HG03575 (cell line): ENCODE measurements around the gene FAM219B.

Experiments used
- ATAC-seq: cut with Tn5 transposase; IDR thresholded peaks from one replicate; pipeline ENCODE4 v1.9.1; 2021; ENCODE audit not compliant: unreplicated experiment, insufficient number of reproducible peaks, low FRiP score; ENCODE audit errors: extremely low read depth

The FAM219B gene

DNA sequence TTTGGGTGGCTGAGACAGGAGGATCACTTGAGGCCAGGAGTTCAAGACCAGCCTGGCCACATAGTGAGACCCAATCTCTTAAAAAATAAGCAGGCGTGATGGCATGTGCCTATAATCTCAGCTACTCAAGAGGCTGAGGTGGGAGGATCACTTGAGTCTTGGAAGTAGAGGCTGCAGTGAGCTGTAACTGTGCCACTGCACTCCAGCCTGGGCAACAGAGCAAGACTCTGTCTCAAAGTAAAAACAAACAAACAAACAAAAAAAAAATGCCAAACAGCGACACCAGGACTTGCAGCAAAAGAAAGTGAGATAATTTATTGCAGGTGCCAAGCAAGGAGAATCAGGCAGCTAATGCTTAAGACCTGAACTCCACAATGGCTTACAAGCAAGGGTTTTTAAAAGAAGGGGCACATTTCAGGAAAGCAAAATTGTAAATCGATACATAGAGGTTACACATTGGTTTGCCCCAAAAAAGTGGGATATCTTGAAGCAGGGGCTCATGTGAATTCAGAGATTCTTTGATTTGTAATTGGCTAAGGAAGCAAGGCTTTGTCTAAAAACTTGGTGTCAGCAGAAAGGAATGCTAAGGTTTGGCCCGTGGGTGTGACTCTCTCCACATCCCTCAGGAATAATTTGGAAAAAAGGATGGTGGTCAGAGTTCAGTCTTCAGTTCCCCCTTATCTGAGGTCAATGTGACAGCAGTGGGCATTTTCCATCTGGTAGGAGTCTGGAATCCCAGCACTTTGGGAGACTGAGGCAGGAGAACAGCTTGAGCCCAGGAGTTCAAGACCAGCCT lies 22.0 kb downstream of the FAM219B start:
- ATAC-seq, result no peak

DNA sequence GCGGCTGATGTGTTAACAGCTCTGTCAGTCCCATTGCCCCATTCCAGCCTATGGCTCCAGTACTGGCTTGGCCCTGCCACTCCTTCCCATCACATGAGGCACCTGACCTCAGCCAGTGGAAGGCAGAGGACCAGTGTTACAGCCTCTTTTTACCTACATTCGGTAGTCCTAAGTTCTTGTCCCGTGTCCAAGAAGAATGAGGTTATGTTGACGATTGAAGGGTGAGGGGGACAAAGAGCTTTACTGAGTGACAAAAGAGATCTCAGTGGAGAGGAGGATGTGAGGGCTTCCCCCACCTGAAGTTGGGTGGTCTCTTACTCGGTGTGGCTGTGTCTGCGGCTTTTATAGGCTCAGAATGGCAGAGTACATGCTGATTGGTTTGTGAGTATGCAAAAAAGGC lies 24.1 kb downstream of the FAM219B start:
- ATAC-seq, result no peak

DNA sequence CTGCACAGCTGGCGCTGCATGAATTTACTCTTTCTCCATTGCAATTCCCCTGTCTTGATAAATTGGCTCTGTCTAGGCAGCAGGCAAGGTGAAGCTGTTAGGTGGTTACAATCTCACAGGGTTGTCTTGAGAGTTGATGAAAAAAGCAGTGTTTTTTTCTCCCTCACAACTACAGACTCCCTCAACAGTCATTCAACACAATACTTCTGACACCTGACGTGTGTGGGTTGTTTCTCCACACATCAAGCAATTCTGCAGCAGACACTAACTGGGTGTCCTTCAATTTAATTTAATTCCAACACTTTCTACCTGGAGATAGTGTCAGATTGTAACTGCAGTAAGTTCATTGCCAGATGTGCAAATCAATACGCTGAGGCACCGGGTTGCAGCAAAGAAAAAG lies 28.4 kb downstream of the FAM219B start:
- ATAC-seq, result no peak

DNA sequence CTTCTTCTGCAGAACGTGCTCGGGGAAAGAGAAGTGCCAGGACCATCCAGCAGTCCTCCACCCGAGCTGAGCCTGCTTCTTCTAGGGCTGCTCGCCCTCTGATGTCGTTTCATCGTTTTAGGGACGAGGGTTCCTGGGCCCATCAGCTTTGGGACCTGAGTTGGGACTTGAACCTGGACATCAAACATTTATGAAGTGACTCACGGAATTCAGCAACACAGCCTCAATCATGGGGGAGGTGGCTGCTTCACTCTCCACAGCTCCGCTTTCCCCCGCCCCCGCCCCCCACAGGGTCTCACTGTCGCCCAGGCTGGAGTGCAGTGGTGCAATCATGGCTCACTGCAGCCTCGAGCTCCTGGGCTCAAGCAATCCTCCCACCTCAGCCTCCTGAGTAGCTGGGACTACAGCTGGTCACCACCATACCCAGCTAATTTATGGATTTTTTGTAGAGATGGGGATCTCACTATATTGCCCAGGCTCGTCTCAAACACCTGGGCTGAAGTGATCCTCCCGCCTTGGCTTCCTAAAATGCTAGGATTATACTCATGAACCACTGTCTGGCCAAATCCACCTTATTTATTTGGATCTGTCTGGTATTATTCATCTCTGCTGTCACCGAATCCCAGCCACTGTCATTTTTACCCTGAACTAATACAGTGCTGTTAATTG lies 32.8 kb downstream of the FAM219B start:
- ATAC-seq, result no peak

DNA sequence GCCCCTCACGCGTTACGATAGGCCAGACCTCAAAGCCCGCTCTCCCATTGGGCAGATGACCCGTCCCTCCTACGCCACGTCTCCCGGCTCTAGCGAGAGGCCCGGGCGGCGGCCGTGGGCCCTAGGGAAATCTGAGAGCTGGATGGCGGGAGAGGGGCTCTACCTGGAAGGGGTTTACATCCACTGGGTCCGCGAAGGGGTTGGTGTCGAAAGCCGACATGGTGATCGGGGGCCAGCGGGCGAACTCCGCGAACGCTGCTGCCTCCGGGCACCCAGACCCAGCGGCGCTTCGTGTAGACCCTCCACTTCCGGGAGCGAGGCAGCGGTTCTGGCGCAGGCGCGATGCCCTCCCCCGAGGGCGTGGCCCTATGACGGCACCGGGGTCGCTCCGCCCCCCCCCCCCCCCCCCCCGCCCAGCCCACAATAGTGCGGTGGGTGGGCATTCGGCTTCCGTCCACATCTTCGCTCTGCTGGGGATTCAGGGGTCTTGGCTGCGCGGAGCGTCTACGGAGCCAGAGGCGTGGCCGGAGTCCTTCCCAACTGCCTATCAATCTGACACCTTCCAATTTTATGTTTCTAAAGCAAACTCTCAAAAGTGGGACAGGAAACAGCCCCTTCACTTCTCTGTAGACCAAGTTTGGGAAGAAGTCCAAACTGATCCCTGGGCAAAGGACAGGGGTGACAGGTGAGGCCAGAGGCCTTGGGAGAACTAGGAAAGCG lies 33.5 kb downstream of the FAM219B start, which contains the start of gene SCAMP2:
Gene SCAMP2 (minus strand): TSS at position 330 of the 720 bp plus-strand sequence. CDS start 110 bp downstream, at position 220.
- peak; percentile 36 for ATAC-seq

DNA sequence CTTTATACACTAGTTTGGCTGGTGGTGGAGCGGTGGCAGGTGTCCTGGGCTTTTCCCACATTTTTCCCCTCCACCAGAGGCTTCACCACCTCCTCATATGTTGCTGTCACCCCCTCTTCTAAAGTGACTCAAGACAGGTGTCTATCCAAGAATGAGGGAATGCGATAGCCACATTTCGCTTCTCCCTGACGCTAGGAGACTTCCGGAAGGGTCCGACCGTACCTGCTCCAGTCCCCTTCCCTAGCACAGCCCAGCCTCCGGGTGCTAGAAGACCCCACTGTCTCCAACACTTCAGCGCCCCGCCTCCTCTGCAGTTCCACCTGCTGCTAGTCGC lies 34.0 kb downstream of the FAM219B start:
- no peak for ATAC-seq

DNA sequence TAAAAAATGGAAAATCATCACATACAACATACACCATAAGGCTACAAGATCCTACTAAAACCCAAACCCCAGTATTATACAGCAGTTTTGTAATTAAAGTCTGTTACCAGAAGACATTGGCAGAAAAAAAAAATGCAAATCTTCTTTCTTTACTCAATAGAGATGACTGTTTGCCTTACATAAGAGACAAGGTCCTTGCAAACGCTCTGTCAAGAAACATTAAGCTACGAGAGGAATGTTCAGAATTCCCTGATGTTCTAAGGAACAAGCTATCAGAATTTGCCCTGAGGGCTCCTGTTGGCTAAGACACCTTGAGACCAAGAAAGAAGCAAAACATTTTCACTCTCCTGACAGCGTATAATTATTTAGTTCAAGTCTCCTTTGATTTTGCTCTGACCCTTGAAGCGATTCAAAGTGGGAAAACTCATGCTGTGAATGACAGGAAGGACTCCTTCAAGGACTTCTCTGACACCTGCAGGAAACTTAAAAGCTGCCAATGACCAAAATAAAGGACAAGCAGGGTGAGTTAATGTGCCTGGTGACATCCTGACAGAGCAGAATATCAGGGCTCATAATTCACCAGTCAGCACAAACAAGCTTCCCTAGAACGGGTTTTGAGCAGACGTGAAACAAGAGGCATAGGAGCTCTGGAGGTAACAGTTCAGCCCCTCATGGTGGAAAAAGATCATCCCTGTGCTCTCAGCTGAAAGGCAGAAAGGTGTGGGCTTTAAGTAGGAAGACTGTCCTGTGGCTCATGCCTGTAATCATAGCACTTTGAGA lies 36.0 kb downstream of the FAM219B start:
- no peak for ATAC-seq

DNA sequence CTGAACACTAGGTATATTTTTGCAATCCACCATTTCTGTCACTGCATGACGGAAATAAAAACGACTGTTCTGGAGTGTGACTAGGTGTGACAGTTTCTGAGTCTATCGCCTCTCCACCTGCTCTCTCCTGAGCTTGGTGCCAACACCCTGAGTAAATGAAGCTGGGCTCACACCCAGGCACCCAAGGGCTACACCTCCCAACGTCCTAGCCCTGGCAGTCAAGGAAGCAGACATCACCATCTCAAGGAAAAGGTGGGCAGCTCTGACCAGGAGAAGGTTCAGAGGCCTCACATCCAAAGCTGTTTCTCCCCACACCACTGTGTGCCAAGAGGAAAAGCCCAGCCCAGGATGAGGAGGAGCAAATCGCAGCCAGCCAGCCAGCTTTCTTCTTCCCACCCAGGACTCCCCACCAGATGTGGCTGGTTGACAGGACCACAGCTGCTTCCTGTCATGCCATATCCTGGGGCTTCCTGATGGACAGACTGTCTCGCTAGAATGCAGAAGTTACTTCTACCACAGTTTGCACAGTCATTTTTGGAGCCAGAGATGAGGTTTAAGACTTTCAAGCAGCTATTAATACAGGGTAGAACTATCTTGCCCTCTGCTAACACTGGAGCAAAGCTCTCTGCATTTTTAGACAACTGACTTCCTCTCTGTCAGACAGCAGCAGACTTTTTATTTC lies 36.8 kb downstream of the FAM219B start:
- no peak for ATAC-seq

DNA sequence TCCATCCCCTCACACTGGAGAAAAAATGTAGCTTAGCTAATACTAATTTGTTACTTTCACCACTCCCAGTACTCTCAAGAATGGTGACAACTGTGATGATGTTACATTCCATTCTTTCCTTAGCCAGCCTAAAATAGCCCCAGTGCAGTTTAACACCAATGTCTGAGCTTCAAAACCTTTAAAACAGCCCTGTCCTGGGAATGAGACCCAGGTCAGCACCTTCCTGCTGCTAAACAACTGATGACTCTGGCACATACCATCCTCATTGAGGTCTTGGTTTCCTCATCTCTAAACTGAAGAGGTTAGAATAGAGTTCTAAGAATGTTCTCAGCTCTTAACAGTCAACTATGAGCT lies 37.3 kb downstream of the FAM219B start:
- ATAC-seq, result no peak

DNA sequence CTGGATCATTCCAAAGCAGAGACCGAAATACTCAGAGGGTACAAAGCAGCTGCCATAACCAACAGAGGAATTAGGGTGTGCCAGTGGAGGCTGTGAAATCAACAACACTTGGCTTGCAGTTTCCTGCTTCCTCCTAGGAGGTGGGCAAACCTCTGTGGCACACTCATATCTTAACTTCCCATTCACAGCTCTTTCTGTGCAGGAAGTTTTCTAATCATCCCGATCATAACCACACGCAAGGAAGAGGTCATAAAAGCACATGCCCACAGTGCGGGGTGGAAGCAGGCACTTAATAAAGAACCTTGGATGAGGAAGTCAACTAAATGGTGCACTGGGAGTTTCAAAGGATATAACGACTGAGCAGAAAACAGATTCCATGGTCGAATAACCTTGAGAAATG lies 38.6 kb downstream of the FAM219B start:
- ATAC-seq, result no peak

DNA sequence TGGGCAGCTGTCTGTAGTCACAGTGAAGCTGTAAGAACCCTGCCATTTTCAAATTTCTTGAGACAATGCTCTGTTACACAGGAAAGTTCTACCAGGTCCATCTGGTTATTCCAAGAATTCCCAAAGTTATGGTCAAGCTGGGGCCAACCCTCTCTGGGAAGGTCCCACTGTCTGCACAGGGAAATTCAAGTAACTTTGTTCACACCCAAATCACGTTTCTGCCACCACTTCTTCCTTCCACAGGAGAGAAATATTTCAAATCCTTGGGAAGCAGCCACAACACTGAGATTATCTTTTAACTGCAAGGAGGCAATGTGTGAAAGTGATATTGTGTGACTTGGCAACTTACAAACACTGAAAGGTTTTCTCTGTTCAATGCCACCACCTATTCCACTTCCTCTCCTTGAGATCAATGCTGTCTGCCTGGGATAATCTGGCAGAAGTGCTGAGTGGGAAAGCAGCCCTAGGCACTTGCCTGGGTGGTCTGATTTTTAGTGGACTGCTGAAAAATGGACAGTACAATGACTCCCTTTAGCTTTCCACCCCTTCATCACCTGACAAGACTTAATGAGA lies 39.1 kb downstream of the FAM219B start:
- ATAC-seq, result no peak

DNA sequence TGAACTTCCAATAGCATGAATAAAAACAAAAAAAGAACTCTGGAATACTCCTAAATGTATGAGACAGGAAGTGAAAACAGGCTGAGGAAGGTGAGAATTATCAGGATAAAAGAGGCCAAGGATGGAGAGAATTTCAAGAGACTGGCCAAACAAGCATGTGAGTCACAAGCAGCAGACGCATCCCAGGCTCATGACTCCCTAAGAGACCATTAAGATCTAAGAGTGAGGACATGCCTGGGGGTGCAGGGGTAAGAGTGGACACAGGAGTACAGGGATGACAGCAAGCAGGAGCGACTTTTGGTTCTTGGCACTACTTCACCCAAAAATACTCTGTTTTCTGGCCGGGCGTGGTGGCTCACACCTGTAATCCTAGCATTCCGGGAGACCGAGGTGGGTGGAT lies 40.6 kb downstream of the FAM219B start:
- ATAC-seq, result no peak

DNA sequence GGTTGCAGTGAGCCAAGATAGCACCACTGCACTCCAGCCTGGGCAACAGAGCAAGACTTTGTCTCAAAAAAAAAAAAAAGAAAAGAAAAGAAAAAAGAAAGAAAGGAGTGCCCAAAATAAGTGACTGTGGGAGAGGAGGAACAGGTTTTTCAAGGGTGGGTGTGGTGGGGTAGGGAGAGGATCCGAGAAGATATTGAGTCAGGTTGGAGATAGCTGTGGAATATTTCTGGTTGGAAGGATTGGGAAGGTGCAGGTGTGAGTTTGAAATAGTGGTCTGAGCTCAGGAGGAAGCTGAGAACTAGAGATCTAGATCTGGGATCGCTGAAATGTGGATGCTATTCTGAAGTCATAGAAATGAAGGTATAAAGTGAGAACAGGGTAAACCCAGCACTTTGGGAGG lies 41.3 kb downstream of the FAM219B start:
- no peak for ATAC-seq

DNA sequence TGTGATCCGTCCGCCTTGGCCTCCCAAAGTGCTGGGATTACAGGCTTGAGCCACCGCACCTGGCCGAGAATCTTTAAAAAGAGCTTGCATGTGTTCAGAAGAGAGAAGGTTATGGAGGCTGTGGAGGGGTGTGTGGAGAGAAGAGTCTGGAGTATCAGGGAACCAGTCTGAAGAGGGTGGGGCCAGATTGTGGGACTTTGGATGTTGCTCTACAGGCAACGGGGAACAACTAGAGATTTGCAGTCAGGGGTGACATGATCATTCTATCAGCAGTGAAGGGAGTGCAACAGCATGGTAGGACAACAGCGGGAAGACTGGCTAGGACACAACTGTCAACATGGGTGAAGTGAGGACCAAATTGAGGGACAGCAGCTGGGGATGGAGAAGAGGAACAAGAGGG lies 42.4 kb downstream of the FAM219B start:
- ATAC-seq, result no peak

DNA sequence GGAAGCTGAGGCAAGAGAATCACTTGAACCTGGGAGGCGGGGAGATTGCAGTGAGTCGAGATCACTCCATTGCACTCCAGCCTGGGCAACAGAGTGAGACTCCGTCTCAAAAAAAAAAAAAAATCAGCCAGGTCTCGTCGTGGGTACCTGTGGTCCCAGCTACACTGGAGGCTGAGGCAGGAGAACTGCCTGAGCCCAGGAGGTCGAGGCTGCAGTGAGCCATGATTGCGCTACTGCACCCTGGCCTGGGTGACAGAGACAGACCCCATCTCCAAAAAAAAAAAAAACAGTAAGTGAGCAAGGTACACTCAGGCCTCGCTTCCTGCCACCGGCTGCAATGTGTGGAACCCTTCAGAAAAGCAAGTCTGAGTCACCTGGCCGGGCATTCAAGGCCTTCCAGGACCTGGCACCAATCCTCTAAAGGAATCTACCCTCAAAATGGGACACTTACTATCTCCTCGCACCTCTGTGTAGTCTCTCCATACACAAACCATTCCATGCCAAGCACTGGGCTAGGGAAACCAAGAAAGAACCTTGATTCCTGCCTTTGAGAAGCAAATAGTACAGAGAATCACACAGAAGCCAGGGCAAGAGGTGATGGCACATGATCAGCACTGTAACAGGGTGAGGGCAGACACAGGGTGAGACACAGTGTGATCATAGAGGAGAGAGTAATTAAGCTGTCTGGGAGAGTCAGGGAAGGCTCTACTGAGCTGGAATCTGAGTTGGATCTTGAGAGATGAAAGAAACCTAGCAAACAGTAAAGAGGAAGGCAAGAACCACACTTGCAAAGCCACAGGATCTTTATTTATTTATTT lies 43.2 kb downstream of the FAM219B start:
- no peak for ATAC-seq

DNA sequence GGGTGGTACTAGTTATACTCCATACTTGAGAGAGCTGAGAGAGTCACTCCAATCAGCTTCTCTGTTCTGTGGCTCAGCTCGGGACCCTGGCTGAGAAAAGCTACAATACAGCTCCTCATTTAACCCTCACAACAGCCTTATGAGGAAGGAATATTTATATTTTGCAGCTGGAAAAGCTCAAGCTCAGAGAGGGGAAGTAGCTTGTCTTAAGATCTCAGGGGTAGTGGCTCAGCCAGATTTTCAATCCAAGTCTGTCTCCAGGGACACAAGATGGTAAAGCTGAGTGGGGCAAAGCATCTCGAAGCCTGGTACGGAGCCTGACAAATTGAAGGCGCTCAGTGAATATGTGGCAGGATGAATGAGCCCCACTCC lies 48.3 kb downstream of the FAM219B start:
- no peak for ATAC-seq

DNA sequence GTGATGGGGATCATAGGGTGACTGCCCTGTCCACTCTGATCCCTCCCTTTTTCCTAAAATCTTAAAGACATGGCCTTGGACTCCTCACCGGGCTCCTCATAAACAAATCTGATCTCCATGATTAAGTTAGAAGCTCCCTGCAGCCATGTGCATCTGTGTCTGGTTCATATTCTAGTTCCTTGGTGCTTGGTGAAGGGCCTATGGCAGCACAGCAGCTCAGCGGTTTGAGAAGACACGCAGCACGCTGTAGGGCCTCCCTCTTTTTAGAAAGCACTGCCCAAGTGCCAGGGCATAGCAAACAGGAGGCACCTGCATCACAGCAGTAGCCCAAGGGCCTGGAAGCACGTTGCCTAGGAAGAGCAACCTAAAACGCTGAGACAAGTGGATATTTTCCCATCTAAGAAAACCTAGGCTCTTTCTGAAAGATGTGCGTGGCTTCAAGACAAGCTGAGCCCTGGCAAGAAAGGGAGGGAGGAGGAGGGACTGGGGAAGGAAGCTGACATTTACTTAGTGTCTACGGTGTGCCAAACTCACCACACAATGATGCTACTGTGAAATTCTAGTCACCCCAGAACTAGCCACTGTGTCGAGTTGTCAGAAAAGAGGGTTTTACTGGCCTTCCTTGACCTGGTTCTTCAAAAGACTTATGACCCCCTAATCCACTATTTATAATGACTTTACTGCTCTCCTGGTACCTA lies 48.8 kb downstream of the FAM219B start:
- no peak for ATAC-seq
